Gastrocnemius medialis (tissue), 4 donors: ENCODE measurements around the gene CLDND2.

ENCODE experiments used
- POLR2A ChIP-seq, 2 donors: fragments of 450-650 bp; IDR thresholded peaks; one replicate each; pipeline ENCODE4 v1.6.1; 2017; ENCODE audit warnings: antibody characterized with exemption in 2 of 2, mild to moderate bottlenecking in 2 of 2, moderate library complexity in 2 of 2
- TF ChIP-seq, protein P1 (sequence below), 5 experiments: fragments of 450-650 bp in 3 of 5; fragments of 200-600 bp in 2 of 5; sonication (generic) in 2 of 5; IDR thresholded peaks in 4 of 5; conservative IDR thresholded peaks in 1 of 5; 1 replicate in 4 of 5; 2 replicates in 1 of 5; pipeline ENCODE4 v1.5.1; 2016 to 2019; ENCODE audit warnings: antibody characterized with exemption in 5 of 5, mild to moderate bottlenecking in 3 of 5, moderate library complexity in 3 of 5

DNA sequence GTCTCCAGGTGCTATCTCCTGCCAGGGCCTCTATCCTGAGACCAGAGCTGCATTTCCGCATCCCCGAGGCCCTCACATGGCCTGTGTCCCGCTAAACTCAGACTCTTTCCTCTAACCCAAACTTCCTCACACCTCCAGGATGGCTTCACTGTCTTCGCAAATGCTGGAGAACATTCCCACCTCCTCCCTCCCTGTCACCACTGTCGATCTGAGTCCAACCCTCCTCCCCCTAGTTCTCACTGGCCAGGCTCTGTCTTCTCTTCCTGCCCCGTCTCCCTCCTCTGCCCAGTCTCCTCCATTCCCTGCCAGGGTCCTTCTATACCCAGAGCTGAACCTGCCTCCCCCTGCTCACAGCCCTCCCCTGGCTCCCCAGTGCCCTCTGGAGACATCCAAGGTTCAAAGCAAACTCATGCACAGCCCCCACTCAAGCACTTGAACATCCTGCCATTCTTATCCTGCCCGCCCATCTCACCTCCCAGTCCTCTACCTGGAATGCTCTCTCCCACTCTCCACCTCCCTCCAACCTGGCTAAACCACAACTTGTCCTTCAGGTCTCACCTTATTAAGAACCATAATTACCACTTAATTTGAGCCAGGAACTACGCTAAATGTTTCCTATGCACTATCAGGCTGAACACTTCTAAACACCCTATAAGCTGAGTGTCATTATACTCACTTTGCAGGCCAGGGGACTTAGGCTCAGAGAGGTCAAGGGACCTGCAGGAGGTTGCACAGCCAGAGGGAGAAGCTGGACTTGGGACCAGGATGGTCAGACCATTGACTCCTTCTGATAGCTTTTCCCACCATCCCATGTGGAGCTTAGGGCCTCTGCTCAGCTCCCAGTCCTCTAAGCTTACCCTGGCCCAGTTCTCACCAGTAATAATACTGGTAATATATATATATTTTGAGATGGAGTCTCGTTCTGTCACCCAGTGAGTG lies 25.9 kb downstream of the CLDND2 start:
- TF ChIP-seq, protein P1, sequence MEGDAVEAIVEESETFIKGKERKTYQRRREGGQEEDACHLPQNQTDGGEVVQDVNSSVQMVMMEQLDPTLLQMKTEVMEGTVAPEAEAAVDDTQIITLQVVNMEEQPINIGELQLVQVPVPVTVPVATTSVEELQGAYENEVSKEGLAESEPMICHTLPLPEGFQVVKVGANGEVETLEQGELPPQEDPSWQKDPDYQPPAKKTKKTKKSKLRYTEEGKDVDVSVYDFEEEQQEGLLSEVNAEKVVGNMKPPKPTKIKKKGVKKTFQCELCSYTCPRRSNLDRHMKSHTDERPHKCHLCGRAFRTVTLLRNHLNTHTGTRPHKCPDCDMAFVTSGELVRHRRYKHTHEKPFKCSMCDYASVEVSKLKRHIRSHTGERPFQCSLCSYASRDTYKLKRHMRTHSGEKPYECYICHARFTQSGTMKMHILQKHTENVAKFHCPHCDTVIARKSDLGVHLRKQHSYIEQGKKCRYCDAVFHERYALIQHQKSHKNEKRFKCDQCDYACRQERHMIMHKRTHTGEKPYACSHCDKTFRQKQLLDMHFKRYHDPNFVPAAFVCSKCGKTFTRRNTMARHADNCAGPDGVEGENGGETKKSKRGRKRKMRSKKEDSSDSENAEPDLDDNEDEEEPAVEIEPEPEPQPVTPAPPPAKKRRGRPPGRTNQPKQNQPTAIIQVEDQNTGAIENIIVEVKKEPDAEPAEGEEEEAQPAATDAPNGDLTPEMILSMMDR (IDR thresholded peaks at IDR 0.05 in 4 of 5, conservative IDR thresholded peaks at IDR 0.05 in 1 of 5): no peak
- TF ChIP-seq POLR2A (IDR thresholded peaks at IDR 0.05): no peak
